ENCODE measurements around the gene SMIM20.

The SMIM20 gene

DNA sequence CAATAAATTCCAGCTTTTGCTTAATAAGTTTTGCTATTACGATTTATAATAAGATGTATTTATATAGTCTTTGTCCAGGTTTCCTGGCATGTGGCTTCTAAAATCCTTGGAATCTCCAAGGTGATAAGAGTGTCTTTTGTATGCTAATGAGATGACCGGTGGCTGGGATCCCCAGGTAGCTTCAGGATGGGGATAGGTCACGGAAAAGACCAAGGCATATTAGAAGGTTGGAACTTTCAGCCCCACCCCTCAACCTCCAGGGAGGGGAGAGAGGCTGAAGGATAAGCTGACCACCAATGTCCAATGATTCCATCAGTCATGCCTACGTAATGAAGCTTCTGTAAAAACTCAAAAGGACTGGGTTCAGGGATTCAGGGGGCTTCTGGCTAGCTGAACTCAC is 41.7 kb downstream of the SMIM20 start:
- DNase-seq (ENCODE audit: low read depth) = no peak

DNA sequence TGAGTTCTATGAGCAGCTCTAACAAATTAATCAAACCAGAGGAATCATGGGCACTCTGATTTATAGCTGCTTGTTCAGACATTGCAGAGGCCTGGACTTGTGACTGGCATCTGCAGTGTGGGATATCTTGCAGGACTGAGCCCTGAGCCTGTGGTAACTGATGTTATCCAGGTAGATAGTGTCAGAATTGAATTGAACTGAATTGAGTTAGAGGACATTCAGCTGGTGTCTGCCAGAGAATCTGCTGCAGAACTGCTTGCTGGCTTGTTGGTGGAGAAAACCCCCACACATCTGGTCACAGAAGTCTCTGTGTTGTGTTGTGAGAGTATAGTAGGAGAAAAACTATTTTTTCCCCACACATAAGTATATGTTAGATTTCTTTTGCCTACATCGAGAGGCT is 42.2 kb downstream of the SMIM20 start:
- no peak for DNase-seq (ENCODE audit: low read depth)

DNA sequence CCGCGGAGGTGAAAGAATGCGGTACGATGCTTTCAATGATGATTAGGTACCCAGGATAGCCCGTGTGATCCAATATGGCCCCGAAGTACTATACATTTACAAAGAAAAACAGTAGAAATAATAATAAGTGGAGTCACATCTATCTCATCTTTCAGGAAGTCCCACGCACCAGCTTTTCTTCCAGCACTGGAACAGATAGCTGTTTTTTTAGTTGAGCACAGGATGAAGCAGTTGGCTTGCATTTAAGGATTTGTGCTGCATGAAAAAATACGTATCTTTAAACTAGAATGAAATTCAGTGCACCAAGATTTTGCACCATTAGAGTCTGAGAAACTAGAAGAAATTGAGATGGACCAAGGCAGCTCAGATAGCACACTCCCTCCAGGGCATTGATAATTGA is 44.1 kb downstream of the SMIM20 start:
- DNase-seq (ENCODE audit: low read depth) = no peak

DNA sequence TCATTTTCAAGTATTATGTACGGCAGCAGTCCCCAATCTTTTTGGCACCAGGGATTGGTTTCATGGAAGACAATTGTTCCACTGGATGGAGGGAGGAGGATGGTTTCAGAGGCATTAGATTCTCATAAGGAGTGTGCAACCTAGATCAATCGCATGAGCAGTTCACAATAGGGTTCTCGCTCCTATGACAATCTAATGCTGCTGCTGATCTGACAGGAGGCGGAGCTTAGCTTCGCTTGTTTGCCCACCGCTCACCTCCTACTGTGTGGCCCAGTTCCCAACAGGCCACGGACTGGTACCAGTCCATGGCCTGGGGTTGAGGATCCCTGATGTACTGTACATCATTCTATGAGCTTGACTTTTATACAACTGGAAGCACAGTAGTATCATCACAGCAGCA is 48.4 kb downstream of the SMIM20 start:
- DNase-seq (ENCODE audit: low read depth) = no peak

DNA sequence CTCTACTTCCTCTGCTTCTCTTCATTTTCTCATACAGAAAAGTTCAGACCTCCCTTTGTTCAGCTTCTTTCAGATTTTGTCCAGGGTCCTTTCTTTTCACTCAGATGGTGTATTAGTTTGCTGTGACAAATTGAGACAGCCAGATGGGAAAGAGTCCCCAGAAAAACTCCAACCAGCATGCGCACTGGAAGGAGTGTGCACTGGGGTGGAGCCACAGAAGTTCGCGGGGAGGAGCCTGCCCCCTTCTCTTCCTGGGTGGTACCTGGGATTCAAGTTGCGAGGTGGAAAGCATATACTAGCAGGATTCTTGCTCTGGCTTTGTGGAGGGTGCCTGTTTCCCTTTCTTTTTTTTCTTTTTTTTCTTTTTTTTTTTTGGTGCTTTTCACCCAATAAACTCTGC is 51.6 kb downstream of the SMIM20 start:
- DNase-seq (ENCODE audit: low read depth) = no peak

DNA sequence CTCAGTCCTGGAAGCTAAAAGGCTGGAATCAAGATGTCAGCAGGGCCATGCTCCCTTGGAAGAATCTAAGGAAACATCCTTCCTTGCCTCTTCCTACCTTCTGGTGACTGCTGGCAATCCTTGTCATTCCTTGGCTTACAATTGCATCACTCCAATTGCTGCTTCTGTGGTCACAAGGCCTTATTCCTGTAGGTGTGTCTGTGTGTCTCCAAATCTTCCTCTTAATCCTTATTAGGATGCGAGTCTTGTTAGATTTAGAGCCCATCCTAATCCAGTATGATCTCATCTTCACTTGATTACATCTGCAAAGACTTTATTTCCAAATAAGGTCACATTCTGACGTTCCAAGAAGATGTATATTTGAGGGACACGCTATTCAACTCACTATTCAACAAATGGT is 52.2 kb downstream of the SMIM20 start:
- no peak for DNase-seq (ENCODE audit: low read depth)

DNA sequence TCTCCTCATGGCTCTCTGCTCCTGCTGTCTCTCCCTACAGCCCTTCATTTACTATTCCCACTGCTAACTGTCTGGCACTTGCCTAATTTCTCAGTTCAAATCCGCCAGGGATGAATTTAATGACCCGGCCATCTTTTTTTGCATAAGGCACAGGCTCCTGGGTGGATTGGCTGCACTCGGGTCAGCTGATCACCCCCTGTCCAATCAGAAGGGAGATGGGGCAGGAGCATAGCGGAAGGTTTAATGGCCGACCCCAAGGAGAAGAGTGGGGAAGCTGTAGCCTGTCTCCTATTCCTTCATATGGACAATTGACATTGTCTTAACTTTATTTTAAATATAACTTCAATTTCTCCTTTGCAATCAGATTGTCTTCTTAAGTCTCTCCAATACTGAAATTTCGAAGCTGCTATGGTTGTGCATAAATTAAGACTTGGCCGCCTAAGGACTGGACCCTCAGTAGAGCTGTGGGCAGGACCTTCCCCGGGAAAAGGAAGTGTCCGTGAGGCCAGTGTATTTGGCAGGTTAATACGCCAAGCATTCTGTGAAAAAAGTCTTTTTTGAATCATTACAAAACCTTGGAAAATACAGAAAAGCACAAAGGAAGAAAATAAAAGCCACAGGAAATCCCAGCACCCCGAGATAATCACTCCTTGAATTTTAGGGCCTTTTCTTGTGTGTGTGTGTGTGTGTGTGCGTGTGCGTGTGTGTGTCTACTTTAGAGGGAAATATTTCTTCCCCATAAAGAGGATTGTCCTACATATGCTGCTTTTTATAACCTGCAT is 55.5 kb downstream of the SMIM20 start:
- DNase-seq (ENCODE audit: low read depth) = no peak

DNA sequence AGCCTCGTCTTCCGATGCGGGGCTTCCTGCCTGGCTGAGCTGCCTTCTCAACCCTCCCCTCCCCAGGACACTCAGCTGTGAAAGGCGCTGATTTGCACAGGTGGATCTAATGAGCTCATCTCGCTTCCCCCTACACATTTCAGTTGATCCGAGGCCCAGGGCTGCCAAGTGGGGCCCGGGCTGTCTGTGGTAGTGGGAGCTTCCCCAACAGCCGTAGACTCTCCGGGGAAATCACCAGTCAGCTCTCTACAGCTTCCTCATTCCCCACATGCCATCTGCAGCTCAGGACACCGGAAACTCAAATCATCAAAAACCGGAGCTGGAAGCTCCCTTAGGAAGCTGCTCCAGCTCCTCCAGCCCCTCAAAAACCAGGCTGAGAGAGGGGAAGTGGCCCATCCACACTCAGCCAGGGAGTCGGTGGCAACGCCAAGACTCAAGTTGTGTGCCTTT is 56.2 kb downstream of the SMIM20 start:
- no peak for DNase-seq (ENCODE audit: low read depth)

DNA sequence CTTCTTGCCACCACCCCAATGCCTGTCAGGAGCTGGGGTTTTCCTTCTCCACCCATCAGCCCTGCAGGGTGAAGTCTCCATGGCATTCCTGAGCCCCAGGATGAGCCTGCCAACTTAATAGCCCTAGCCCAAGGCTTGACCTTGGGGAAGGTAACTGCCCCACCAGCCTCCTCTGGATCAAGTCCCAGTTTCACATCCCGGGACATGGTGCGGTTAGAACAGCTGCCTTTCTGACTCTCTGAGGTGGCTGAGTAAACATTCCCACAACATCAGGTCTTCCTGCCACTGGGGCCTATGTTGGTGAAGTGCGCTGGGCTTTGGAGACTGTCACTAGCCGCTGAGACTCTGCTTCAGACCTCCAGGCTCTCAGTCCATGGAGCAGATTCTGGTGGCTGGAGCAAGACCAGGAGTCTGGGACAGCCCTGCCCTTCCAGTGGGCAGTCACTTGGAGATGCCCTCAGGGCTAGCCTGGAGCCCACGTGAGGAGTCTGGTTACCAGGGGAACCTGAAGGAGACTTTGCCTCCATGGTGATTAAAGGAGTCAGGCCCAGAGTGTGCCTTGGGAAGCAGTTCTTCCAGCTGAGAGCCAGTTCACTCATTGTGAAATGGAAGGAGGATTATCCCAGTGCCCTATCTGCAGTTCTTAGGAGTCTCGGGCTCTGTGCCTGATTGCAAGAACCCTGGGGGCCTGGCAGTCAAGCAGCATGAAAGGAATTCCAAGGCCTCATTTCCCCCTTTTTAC is 56.8 kb downstream of the SMIM20 start:
- no peak for DNase-seq (ENCODE audit: low read depth)

DNA sequence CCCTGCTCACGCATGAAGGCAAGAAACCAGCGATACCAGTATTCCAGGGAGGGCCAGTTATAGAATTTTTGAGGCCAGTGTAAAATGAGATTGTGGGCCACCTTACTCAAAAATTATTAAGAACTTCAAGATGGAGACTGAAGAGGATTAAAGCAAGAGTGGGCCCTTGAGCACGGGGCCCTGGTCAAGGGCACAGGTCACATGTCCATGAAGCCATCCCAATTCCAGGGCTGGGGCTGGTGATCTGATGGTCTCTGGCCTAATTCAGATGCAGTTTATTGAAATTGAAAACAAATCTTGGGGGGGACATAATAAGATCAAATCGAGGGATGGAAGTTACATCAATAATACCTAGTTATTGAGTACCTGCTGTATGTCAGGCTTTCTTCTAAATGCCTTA is 58.3 kb downstream of the SMIM20 start:
- no peak for DNase-seq (ENCODE audit: low read depth)

DNA sequence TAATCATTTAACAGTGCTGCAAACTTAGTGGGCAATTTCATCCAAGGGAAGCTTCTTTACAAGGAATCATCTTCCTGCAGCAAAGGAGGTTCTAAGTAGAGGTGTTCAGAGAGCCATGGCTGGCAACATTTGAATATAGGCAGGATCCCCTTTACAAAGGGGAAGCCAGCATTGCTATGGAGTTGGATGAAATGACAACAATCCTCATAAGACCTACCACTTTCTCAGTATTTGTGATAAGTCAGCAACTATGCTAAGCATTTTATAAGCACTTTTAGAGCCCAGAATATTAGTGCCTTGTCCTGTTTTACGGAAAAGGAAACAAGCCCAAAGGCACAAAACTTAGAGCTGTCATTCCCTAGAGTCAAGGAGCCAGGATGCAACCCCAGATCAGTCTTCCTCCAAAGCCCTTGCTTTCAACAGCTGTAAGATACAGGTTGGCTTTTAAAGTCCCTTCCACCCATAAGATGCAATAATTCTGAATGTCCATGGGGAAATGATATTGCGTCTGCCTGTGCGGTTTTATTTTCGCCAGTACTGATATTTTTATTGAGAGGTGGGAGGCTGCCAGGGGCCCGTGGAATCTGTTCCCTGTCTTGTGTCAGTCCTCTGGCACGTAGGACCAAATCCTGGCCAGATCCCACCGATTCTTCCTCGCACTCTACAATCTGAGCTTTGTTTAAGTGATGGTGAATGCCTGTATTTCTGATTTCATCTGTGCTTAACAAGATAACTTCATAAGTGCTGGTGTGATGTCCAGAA is 59.1 kb downstream of the SMIM20 start:
- DNase-seq (ENCODE audit: low read depth) = no peak

DNA sequence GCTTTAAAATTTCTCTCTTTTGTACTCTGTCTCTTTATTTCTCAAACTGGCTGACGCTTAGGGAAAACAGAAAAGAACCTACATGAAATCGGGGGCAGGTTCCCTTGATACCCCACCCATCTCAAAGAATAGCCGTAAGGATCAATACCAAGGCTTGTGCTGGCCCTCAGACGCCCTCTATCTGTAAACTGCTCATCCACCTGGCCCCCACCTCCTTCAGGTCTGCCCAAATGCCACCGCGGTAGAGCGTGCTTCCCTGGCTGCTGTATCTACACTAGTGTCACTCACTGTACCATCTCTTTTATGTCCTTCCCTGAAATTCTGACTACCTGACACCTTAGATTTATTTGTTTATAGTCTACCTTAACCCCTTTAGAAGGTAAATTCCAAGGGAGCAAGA is 62.8 kb downstream of the SMIM20 start:
- DNase-seq (ENCODE audit: low read depth) = no peak

DNA sequence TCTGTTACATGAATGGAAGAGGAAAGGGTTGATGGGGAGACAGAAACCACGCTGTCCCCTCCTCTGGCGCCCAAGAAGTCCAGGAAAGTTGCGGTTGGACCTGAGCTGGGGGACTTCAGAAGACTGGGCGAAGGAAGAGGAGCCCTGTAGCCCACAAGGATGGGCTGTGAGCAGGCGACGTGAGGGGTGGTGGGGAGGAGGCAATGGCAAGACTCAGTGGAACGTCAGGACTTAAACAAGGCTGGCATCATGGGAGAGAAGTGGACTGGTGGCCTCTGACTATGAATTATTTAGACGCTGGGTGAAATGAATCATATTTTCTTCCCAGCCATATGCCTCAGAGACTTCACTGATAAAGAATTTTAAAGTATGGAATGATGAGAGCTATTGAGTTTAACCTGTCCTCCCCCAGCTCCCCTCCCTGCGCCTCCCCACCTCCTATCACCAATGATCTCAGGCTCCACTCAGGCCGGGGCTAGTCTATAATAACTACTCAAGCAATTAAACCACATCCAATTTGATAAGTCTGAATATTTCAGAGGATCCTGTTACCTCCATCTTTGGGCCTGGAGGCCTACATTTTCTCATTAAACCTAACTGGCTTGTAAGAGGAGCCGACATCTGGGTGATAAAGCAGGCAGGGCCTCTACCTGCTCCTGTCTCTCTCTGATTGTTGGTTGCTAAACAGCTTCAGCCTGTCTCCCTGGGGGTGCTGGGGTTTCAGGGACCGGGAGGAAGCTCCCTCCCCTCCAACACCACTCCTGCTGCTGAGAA is 63.6 kb downstream of the SMIM20 start:
- no peak for DNase-seq (ENCODE audit: low read depth)

DNA sequence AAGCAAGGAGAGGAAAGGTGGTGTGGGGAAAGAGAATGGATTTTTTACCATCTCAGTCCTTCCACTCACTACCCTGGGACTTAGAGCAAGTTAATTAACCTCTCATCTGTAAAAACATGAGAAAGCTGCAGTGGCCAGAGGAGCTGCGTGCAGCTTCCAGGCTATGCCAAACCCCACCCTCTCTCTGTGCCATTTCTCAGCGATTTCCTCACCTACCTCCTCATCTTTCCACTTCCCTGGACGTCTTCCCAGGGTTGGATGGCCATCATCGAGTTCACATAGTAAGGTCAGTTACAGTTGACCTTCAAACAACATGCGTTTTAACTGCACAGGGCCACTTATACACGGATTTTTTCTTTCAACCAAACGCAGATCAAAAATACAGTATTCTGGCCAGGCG is 64.3 kb downstream of the SMIM20 start:
- no peak for DNase-seq (ENCODE audit: low read depth)
